RWPE2 (cell line): ENCODE results near the gene SC5D.

Experiments
- ATAC-seq: fragments of 200-7000 bp; cut with Tn5 transposase; 3 replicates; pipeline ENCODE4 v1.9.1; 2021; ENCODE audit warnings: low read depth
- DNase-seq: peaks from one replicate; pipeline ENCODE4 v3.0.0-alpha.2; 2020; ENCODE audit warnings: low spot score
- H3K27ac ChIP-seq: fragments of 450-650 bp; 2 replicates; pipeline ENCODE4 v1.5.1; 2017; ENCODE audit warnings: mild to moderate bottlenecking; ENCODE audit not compliant: poor library complexity, severe bottlenecking
- H3K27me3 ChIP-seq: fragments of 250-450 bp; sonication (Bioruptor Pico); 2 replicates; pipeline ENCODE4 v1.5.1; 2021; ENCODE audit warnings: mild to moderate bottlenecking, moderate library complexity; ENCODE audit not compliant: insufficient read depth, poor library complexity, severe bottlenecking
- H3K36me3 ChIP-seq: fragments of 250-450 bp; sonication (Bioruptor Pico); 2 replicates; pipeline ENCODE4 v1.5.1; 2020; ENCODE audit warnings: low read depth, mild to moderate bottlenecking, moderate library complexity
- H3K4me1 ChIP-seq: fragments of 250-450 bp; sonication (Bioruptor Pico); 2 replicates; pipeline ENCODE4 v1.5.1; 2021; ENCODE audit warnings: mild to moderate bottlenecking, moderate library complexity; ENCODE audit not compliant: insufficient read depth, poor library complexity, severe bottlenecking
- H3K4me3 ChIP-seq: fragments of 250-450 bp; sonication (Bioruptor Pico); 2 replicates; pipeline ENCODE4 v1.5.1; 2021; ENCODE audit warnings: mild to moderate bottlenecking, moderate library complexity; ENCODE audit not compliant: severe bottlenecking
- H3K9me3 ChIP-seq: fragments of 250-450 bp; sonication (Bioruptor Pico); 2 replicates; pipeline ENCODE4 v1.5.1; 2021; ENCODE audit warnings: mild to moderate bottlenecking, moderate library complexity; ENCODE audit not compliant: severe bottlenecking
- CTCF ChIP-seq: fragments of 450-650 bp; IDR thresholded peaks from one replicate; pipeline ENCODE4 v1.5.1; 2017; ENCODE audit warnings: mild to moderate bottlenecking, moderate library complexity; ENCODE audit not compliant: poor library complexity, severe bottlenecking

The SC5D gene

GRCh38 chr11:121328176-121328966 is 35.8 kb downstream of the SC5D start:
- Histone ChIP-seq H3K4me3 (no peak overlapping the region), H3K4me1 (no peaks in the 10 kb centered on the region), H3K9me3 (no peaks in the 10 kb centered on the region), H3K27ac (no peak overlapping the region), H3K36me3 (no peaks in the 10 kb centered on the region), H3K27me3 (peaks cover 5% of the 10 kb centered on the region)
- ATAC-seq = peak; percentile 46
- no peak for TF ChIP-seq CTCF
- DNase-seq = no peak

GRCh38 chr11:121328967-121329679 is 36.6 kb downstream of the SC5D start:
- no peak overlapping the region for H3K4me3 ChIP-seq
- DNase-seq (no peak), ATAC-seq (no peak; the same call in 2 of the 3 replicates)
- no peak overlapping the region for H3K27ac ChIP-seq
- H3K4me1 ChIP-seq = no peaks in the 10 kb centered on the region
- peaks cover 5% of the 10 kb centered on the region for H3K27me3 ChIP-seq
- TF ChIP-seq CTCF = no peak
- H3K9me3 ChIP-seq = no peaks in the 10 kb centered on the region
- no peaks in the 10 kb centered on the region for H3K36me3 ChIP-seq

GRCh38 chr11:121329781-121330395 is 37.3 kb downstream of the SC5D start:
- Histone ChIP-seq H3K27ac (no peak overlapping the region), H3K9me3 (no peaks in the 10 kb centered on the region), H3K4me1 (no peaks in the 10 kb centered on the region), H3K27me3 (peaks cover 5% of the 10 kb centered on the region), H3K4me3 (no peak overlapping the region), H3K36me3 (no peaks in the 10 kb centered on the region)
- no peak for DNase-seq
- ATAC-seq = no peak
- no peak for TF ChIP-seq CTCF

GRCh38 chr11:121330614-121331435 is 38.3 kb downstream of the SC5D start:
- ATAC-seq (no peak), DNase-seq (no peak)
- Histone ChIP-seq H3K27me3 (peaks cover 8% of the 10 kb centered on the region), H3K36me3 (no peaks in the 10 kb centered on the region), H3K27ac (no peak overlapping the region), H3K9me3 (no peaks in the 10 kb centered on the region), H3K4me3 (no peak overlapping the region), H3K4me1 (no peaks in the 10 kb centered on the region)
- TF ChIP-seq CTCF = no peak
